ENCODE data around the gene NDFIP2.

NDFIP2 gene

DNA sequence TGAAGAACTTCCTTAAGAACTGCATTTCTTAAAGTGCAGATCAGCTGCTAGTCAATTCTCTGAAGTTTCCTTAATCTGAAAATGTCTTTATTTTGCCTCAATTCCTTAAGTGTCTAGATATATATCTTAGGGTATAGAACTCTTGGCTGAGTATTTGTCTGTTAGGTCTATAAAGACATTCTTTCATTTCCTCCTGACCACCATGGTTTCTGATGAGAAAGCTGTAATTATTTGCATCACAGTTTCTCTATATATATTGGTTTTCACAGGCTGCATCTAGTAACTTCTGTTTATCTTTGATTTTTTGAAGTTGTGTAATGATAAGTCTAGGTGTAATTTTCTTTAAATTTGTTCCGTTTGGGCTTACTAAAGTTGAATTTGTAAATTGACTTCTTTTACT is 15.2 kb downstream of the NDFIP2 start:
- DNase-seq (ENCODE audit: low read depth), result no peak

DNA sequence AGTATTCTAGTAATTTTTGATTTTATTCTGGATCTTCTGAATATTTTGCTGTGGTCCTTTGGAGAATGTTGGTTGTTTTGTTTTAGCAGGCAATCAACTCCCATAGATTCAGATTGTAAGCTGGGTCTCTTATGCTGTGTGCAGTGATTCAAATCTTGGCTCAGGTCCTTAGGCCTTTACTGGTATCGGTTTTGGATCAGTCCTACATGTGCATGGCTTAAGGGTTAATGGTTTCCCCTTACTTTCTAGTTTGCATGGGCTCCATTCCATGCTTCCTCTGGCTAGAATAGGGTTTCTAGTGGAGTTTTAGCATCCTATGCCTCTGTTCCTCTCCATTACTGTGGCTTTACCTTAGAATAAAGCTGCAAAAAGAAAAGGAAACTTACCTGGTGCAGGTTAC is 16.1 kb downstream of the NDFIP2 start:
- no peak for DNase-seq (ENCODE audit: low read depth)

DNA sequence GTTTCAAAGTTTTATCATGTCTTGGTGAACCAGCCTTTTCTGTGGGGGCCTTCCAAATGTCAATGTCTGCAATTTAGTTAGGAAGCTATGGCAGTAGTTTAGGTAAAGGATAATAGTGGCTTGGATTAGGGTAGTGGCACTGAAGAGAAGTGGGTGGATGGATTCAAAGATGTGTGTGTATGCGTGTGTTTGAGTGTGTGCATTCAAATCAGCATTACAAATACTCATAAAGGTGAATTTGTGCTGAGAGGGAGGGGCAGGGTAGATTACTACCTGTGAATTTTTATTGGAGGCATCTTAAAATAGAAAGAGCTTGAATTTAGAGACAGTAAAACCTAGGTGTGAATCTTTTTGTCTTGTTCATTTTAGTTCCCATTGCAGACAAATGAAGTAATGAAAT is 16.9 kb downstream of the NDFIP2 start:
- no peak for DNase-seq (ENCODE audit: low read depth)

DNA sequence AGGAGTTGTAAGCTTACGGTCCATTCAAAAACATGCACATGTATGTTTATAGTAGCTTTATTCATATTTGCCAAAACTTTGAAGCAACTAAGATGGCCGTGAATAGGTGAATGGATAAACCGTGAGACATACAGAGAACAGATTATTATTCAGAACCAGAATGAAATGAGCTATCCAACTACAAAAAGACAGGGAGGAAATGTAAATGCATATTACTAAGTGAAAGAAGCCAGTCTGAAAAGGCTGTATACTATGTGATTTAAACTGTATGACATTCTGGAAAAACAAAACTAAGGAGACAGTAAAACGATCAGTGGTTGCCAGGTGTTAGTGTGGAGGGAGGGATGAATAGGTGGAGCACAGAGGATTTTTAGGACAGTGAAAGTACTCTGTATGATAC is 19.9 kb downstream of the NDFIP2 start:
- DNase-seq (ENCODE audit: low read depth), result no peak

DNA sequence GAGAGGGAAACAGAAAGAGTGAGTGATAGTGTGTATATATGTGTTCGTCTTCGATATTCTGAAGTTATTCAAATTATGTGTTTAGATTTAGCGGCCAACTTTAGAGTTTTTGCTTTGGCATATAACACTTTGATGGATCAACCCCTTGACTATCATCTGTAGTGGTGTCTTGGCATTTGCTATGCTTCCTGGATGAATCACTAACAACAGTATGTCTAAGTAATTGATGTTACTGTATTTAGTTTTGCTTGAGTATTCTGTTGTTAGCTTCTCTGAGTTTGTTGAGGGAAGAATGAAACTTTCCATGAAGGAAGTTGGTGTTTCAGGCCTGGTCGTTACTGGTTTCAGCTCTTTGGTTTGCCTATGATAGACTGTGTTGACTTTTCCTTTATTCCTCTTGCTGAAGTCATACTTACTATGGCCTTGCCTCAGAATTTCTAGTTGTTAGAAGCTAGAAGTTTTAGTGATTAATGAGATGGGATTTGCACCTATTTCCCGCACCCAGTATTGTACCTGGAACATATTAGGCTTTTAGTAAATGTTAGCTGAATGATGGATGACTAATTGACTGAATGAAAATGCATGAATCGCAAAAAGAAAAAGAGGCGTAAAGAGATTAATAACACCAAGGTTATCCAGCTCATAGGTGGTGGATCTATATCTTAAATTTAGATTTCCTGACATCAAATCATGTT is 20.7 kb downstream of the NDFIP2 start:
- DNase-seq (ENCODE audit: low read depth), result no peak

DNA sequence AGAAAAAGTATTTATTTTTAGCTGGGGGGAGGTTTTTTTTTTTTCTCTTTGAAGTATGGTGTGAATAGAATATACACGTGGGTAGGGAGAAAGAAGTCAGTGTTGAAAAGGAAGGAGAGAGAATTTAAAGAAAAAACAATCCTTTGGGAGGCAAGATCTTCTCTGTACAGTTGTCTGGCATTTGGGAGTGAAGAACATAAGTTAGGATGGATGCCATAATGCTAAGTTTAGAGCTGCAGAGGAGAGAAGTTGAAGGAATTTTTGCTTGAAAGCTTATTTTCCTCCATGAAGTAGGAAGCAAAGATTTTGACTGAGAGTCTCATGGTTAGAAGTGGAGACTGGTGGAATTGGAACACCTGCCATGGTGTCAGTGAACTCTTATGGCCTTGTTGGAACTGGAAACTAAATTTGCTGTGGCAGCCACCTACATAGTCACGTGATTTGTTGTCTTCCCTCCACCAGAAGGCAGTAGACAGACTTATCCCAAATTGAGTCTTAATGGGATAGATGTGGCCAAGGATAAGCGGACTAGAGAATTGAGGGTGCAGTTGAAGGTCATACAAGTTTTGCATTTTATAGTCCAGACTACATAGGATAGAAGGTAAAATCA is 22.0 kb downstream of the NDFIP2 start:
- no peak for DNase-seq (ENCODE audit: low read depth)

DNA sequence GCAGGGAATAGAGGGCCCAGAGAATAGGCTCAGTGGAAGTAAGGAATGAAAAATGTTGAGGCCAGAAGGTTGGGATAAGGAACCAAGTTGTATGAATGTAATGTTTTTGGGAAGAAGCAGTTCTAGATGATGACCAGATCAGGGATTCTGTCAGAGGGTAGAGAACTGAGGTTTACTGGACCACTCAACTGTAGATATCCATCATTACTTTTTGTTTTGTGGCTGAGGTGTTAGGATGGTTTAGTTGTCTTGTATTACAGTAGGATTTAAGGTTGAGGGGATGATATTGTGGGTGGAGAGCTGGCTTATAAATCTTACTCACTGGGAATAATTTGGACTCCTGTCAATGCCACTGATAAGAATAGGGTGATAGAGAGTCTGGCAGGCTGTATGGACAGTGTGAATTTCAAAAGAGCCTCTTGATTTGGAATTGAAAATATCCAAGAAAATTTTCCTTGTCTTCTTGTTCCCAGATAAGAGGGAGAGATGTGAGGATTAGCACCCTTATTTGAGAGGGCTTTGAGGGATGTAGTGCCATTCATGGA is 22.6 kb downstream of the NDFIP2 start:
- no peak for DNase-seq (ENCODE audit: low read depth)

DNA sequence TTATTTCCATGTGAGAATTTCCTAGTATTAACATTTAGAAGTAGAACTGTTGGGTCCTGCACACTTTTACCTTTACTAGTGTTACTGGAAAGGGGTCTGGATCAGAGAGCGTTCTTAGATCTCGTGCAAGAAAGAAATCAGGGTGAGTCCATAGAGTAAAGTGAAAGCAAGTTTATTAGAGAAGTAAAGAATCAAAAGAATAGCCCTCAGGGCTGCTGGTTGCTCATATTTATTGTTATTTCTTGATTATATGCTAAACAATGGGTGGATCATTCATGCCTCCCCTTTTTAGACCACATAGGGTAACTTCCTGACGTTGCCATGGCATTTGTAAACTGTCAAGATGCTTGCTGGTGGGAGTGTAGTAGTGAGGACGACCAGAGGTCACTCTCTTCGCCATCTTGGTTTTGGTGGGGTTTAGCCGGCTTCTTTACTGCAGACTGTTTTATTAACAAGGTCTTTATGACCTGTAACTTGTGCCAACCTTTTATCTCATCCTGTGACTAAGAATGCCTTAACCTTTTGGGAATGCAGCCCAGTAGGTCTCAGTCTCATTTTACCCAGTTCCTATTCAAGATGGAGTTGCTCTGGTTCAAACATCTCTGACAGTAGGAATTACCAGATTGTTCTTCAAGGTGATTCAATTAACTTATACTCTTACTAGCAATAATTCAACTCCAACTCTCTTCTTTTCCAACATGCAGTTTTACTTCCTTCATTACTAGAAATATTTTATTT is 27.4 kb downstream of the NDFIP2 start:
- DNase-seq (ENCODE audit: low read depth), result no peak

DNA sequence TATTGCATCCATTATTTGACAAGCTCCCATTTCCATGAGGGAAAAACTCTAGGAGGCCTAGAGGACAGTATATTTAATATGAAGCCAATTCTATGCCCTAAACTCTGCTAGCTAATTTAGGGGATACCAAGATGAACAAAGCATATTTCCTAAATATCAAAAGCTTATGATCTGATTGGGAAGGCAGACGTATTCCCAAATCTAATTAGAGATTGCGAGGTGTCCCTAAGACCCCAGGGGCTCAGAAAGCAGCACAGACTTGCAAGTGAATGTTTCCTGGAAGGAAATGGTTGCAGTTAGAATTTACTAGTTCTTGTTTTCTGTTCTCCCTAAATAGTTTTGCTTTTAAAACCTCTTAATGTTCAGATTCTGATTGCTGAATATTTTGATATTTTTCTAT is 30.7 kb downstream of the NDFIP2 start:
- DNase-seq (ENCODE audit: low read depth), result no peak

DNA sequence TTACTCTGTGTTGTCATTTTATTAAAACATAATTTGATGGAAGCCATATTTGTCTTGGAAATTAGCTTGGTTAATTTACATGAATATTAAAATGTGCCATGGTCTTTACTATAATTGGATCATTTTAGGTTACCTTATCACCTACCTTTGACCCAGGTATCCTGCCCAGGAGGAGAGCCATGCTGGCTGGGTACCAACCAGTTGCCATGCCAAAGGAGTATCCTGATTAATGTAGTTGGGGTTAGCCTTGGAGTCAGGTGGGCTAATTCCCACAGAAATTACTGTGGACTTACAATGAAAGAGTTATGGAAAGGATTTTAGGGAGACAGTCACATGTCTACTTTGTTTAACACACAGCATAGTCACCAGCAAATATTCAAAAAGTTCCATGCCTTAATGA is 32.0 kb downstream of the NDFIP2 start:
- no peak for DNase-seq (ENCODE audit: low read depth)

DNA sequence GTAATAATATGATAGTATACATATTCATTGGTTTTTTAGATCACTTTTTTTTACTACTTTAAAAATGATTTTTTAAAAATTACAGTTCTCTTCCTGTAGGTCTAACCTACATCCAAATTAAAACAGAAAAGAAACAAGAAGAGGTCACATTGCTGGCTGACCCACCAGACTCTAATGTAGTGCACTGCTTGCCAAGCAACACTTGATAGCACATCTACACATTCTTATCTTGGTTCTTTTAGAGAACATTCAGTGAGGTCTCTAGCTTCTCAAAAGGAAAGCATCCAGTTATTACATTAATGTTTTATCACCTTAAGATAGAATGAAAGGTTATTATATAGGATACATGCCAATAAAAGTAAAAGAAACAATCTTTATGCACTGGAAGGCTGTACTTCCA is 35.6 kb downstream of the NDFIP2 start:
- DNase-seq (ENCODE audit: low read depth), result no peak

DNA sequence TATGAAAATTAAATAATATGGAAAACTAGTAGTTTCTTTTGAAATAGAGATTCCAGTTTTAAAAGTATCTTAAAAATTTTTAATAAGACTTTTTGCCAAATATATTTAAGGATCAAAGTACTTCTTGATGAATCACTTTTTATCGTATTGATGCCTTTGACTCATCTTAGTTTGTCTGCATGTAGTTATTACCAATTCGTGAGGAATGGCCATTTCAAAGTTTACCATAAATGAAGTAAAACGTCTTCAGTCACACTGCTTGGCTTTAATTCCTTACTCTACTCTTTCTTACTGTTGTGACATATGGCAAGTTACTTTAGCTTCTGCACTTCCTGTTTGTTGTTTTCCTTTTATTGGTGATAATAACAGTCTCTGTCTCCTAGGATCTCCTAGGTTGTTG is 38.3 kb downstream of the NDFIP2 start:
- DNase-seq (ENCODE audit: low read depth), result no peak

DNA sequence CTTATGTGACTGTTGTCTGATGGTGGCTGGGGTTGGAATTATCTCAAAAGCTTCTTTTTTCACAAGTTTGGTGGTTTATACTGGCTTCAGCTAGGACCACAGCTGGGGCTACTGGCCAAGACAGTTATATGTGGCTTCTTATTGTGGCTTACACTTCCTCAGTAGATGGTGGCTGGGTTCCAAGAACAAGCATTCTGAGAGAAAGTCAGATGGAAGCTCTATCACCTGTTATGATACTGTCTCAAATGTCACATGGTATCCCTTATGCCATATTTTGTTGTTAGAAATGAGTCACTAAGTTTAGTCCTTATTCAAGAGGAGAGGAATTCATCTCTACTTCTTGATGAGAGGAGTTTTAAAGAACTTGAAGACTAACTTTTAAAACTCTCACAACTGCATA is 41.6 kb downstream of the NDFIP2 start:
- no peak for DNase-seq (ENCODE audit: low read depth)

DNA sequence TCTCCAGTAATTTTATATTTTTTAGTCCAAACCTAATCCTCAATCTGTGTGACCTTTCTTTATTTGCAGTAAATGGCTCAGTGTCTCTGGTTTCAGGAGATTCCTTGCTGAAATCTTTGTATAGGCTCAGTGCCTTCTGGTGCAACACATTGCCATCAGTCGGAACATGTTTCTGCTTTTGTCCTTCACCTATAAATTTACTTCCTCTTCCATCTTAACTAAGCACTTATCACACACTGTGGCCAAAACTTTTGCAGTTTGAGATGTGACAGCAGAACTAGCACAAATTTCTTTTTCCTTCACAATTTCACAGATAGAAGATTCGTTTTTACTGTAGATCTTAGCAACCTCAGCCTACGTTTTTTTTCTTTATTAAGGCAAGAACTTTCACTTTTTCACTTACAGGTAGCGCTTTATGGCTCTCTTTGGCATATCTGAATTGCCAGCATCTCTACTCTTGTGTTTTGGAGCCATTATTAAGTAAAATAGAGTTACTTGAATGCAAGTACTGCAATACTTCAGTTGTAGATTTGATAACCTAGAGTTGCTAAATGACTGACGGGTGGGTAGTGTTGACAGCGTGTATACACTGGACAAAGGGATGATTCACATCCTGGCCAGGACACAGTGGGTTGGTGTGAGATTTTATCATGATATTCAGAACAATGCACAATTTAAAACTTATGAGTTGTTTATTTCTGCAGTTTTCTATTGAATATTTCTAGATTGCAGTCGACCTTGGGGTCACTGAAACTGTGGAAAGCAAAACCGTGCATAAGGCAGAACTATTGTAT is 44.3 kb downstream of the NDFIP2 start:
- no peak for DNase-seq (ENCODE audit: low read depth)

DNA sequence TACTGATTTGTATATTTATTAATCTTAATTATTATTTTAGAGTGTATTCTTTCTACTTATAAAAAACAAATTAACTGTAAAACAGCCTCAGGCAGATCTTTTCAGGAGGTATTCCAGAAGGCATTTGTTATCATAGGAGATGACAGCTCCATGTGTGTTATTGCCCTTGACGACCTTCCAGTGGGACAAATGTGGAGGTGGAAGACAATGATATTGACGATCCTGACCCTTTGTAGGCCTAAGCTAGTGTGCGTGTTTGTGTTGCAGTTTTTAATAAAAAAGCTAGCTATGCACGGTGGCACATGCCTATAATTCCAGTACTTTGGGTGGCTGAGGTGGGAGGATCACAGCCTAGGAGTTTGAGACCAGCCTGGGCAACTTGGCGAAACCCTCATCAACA is 46.7 kb downstream of the NDFIP2 start:
- DNase-seq (ENCODE audit: low read depth), result no peak

DNA sequence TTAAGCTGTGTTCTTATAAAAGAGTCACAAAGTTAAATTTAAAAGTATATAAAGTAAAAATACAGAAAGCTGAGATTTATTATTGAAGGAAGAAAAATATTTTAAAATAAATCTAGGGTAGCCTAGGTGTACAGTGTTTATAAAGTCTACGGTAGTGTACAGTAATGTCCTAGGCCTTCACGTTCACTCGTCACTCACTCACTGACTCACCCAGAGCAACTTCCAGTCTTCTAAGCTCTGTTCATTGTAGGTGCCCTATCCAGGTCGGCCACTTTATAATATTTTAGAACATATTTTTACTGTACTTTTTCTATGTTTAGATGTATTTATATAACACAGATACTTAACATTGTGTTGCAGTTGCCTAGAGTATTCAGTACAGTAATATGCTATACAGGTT is 47.4 kb downstream of the NDFIP2 start:
- no peak for DNase-seq (ENCODE audit: low read depth)

DNA sequence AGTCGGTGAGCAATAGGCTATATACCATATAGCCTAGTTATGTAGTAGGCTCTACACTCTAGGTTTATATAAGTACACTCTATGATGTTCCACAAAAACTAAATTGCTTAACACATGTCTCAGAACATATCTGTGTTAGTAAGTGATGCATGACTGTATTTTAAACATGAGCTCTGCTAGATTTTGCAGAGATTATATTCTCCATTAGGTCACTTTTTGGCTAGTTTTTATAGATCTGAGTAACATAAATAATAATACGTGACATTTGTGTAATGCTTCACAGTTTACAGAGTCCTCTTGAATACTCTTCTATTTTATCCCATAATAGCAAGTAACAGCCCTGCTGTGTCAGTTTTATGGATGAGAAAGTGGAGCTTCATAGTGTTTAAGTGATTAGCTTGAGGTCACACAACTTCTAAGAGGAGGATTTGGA is 47.8 kb downstream of the NDFIP2 start:
- DNase-seq (ENCODE audit: low read depth), result no peak

DNA sequence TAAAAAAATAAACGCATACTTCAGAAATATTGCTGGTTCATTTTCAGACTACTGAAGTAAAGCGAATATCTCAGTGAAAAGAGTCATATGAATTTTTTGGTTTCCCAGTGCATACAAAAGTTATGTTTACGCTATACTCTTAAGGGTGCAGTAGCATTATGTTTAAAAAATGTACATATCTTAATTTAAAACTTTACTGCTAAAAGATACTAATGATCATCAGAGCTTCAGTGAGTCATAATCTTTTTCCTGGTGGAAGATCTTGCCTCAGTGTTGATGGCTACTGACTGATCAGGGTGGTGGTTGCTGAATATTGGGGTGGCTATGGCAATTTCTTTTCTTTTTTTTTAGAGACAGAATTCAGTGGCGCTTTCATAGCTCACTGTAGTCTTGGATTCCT is 48.9 kb downstream of the NDFIP2 start:
- no peak for DNase-seq (ENCODE audit: low read depth)

DNA sequence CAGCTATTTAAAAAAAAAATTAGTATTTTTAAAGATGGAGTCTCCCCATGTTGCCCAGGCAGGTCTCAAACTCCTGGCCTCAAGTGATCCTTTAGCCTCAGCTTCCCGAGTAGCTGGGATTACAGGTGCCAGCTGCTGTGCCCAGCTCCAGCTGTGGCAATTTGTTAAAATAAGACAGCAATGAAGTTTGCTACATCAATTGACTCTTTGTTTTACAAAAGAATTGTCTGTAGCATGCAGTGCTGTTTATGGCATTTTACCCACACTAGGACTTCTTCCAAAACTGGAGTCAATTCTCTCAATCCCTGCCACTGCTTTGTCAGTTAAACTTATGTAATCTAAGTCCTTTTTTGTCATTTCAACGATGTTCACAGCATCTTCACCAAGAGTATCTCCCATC is 49.3 kb downstream of the NDFIP2 start:
- DNase-seq (ENCODE audit: low read depth), result no peak

DNA sequence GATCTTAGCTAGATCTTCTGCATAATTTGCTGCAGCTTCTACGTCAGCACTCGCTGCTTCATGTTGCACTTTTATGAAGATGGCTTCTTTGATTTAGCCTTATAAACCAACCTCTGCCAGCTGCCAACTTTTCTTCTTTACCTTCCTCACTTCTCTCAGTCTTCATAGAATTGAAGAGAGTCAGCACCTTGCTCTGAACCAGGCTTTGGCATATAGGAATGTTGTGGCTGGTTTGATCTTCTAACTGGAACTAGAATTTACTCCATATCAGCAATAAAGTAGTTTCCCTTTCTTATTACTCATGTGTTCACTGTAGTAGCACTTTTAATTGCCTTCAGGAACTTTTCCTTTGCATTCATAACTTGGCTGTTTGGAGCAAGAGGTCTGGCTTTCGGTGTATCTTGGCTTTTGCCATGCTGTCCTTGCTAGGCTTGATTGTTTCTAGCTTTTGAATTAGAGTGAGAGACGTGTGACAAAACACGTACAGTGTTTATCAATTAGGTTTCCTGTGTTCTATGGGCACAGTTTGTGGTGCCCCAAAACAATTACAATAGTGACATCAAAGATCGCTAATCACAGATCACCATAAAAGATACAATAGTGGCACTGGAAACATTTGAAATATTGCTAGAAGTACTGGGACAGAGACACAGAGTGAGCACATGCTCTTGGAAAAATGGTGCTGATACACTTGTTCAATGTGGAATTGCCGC is 50.7 kb downstream of the NDFIP2 start:
- DNase-seq (ENCODE audit: low read depth), result no peak

DNA sequence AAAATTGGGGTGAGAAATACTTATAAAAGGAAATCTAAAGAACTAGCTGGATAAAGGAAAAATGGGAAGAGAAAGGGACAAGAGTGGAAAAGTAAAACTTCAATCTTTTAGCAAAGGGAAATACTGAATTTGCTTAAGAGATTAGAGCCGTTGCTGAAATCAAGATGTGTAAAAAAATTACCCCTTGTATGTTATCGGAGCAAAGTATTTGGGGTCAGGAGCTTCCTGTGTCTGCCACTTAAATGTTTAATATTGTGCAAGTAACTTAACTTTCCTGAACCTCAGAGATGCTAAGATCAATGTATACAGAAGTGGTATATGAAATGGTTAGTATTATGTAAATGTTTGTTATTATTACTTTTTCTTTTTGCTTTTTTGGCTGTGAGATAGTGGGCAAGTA is 51.6 kb downstream of the NDFIP2 start:
- DNase-seq (ENCODE audit: low read depth), result no peak
